A673 (cell line): ENCODE measurements around the gene IMMP2L. TPM values are rescaled to one million over a fixed set of nuclear protein-coding genes. Genes with fewer than 3 reads are reported as not detected.

Source experiments
- BruUV-seq: library from RNA; stranded (reverse); fragments of 400-500 nt; replicated peaks from 2 replicates; lab custom pipeline; 2021; lab: Mats Ljungman, UMichigan
- CTCF ChIA-PET: fragments of 300-600 bp; sonication (Branson Sonifier 250); formaldehyde crosslinking; loops from one replicate; lab custom pipeline; 2022; ENCODE audit warnings: antibody characterized with exemption; lab: Charles Lee
- POLR2A ChIA-PET: fragments of 300-600 bp; sonication (Branson Sonifier 250); formaldehyde crosslinking; loops from one replicate; lab custom pipeline; 2022; ENCODE audit warnings: antibody characterized with exemption; ENCODE audit not compliant: low non-redundant PET; lab: Charles Lee
- DNase-seq: peaks from one replicate; pipeline ENCODE4 v3.0.0-alpha.2; 2015; ENCODE audit warnings: low spot score
- H3K27ac ChIP-seq: fragments of 200-600 bp; sonication (generic); 2 replicates; pipeline ENCODE4 v1.5.1; 2016; ENCODE audit warnings: mixed run types, low read depth, mild to moderate bottlenecking, mixed read lengths, antibody characterized with exemption, low read length; ENCODE audit not compliant: poor library complexity, severe bottlenecking
- H3K27me3 ChIP-seq: fragments of 200-600 bp; sonication (generic); replicated peaks from 2 replicates; pipeline ENCODE4 v1.6.1; 2017; ENCODE audit warnings: mixed run types, low read depth, mild to moderate bottlenecking, mixed read lengths, antibody characterized with exemption, low read length; ENCODE audit not compliant: insufficient read depth, poor library complexity
- H3K36me3 ChIP-seq: fragments of 200-600 bp; sonication (generic); 2 replicates; pipeline ENCODE4 v1.6.1; 2016; ENCODE audit warnings: mixed run types, mild to moderate bottlenecking, mixed read lengths, antibody characterized with exemption, low read length; ENCODE audit not compliant: insufficient read depth, poor library complexity, severe bottlenecking
- H3K4me1 ChIP-seq: fragments of 200-600 bp; sonication (generic); 2 replicates; pipeline ENCODE4 v1.6.1; 2017; ENCODE audit warnings: mixed run types, mild to moderate bottlenecking, mixed read lengths, antibody characterized with exemption, low read length; ENCODE audit not compliant: insufficient read depth, poor library complexity, severe bottlenecking
- H3K4me3 ChIP-seq: fragments of 200-600 bp; sonication (generic); 2 replicates; pipeline ENCODE4 v1.5.1; 2016; ENCODE audit warnings: low read depth, mixed run types, mild to moderate bottlenecking, mixed read lengths, low read length; ENCODE audit not compliant: poor library complexity, severe bottlenecking
- H3K9me3 ChIP-seq: fragments of 200-600 bp; sonication (generic); 2 replicates; pipeline ENCODE4 v1.6.1; 2016; ENCODE audit warnings: mixed run types, low read depth, mild to moderate bottlenecking, mixed read lengths, antibody characterized with exemption, low read length; ENCODE audit not compliant: poor library complexity, severe bottlenecking
- CTCF ChIP-seq: fragments of 300-800, 200-600 bp; sonication (generic); conservative IDR thresholded peaks from 2 replicates; pipeline ENCODE4 v1.5.1; 2017; ENCODE audit warnings: low read depth, mild to moderate bottlenecking, antibody characterized with exemption, low read length, moderate library complexity, mixed read lengths
- EZH2 ChIP-seq: fragments of 200-600 bp; sonication (generic); IDR thresholded peaks from 2 replicates; pipeline ENCODE4 v1.6.1; 2017; ENCODE audit warnings: borderline replicate concordance, low read depth, mild to moderate bottlenecking, mixed read lengths, antibody characterized with exemption, low read length; ENCODE audit not compliant: poor library complexity, severe bottlenecking
- intact Hi-C: fragments of 100-400 bp; cut with micrococcal nuclease; formaldehyde crosslinking; loops from one replicate; pipeline ENCODE4 v1.10.0; 2022; ENCODE audit not compliant: unreplicated experiment
- total RNA-seq: library from RNA; stranded (reverse); gene quantifications from 2 replicates; pipeline ENCODE4 v1.2.3, GENCODE V29; 2021

IMMP2L gene
- total RNA-seq, 1 experiment from 2014 or later: 10.0 TPM

GRCh38 chr7:111537134-111537533 is 25.2 kb downstream of the IMMP2L start:
- DNase-seq: no peak
- Histone ChIP-seq H3K27me3 (no peaks in the 10 kb centered on the region), H3K36me3 (no peaks in the 10 kb centered on the region), H3K4me1 (peaks cover 33% of the 10 kb centered on the region), H3K4me3 (no peak overlapping the region), H3K27ac (no peak overlapping the region), H3K9me3 (no peaks in the 10 kb centered on the region)
- no peak for TF ChIP-seq EZH2
- TF ChIP-seq CTCF: no peak
- CTCF ChIA-PET: no interaction called here
- POLR2A ChIA-PET: interaction anchor here (0.5 kb wide), 1 partner anchor 98 kb away, joined by 4 read pairs; no protein-coding TSS in a partner anchor
- no TSS peak for BruUV-seq
- intact Hi-C loops: no loop called here

GRCh38 chr7:111535142-111535870 is 27.0 kb downstream of the IMMP2L start:
- Histone ChIP-seq H3K9me3 (no peaks in the 10 kb centered on the region), H3K36me3 (no peaks in the 10 kb centered on the region), H3K27ac (no peak overlapping the region), H3K4me3 (no peak overlapping the region), H3K4me1 (peaks cover 33% of the 10 kb centered on the region), H3K27me3 (no peaks in the 10 kb centered on the region)
- ChIA-PET POLR2A (no interaction called here), CTCF (no interaction called here)
- intact Hi-C loops: no loop called here
- no TSS peak for BruUV-seq
- TF ChIP-seq CTCF (no peak), EZH2 (no peak)
- DNase-seq: peak; percentile 59

- Histone ChIP-seq H3K27me3 (no peaks in the 10 kb centered on the region), H3K4me3 (no peak overlapping the region), H3K9me3 (no peaks in the 10 kb centered on the region), H3K4me1 (peaks cover 27% of the 10 kb centered on the region), H3K36me3 (no peaks in the 10 kb centered on the region), H3K27ac (no peak overlapping the region)
- TF ChIP-seq CTCF: no peak
- TF ChIP-seq EZH2: no peak
- no TSS peak for BruUV-seq
- intact Hi-C loops: no loop called here
- DNase-seq: peak; percentile 86
- ChIA-PET CTCF (interaction anchor here (0.6 kb wide), 1 partner anchor 1871 kb away, joined by 5 read pairs; no protein-coding TSS in a partner anchor), POLR2A (no interaction called here)
These were observed 29.7 kb downstream of the IMMP2L start for GRCh38 chr7:111532625-111533024.
